ENCODE measurements around the gene B4GAT1. TPM values are rescaled to one million over a fixed set of nuclear protein-coding genes. Genes with fewer than 3 reads are reported as not detected.

Gene B4GAT1
- total and polyA plus RNA-seq, 9 of the 15 experiments (the other 6 are each of a cell fraction or from before 2014, with no cell fraction given), result 0.86 to 9.5 (median 3.8) TPM

DNA sequence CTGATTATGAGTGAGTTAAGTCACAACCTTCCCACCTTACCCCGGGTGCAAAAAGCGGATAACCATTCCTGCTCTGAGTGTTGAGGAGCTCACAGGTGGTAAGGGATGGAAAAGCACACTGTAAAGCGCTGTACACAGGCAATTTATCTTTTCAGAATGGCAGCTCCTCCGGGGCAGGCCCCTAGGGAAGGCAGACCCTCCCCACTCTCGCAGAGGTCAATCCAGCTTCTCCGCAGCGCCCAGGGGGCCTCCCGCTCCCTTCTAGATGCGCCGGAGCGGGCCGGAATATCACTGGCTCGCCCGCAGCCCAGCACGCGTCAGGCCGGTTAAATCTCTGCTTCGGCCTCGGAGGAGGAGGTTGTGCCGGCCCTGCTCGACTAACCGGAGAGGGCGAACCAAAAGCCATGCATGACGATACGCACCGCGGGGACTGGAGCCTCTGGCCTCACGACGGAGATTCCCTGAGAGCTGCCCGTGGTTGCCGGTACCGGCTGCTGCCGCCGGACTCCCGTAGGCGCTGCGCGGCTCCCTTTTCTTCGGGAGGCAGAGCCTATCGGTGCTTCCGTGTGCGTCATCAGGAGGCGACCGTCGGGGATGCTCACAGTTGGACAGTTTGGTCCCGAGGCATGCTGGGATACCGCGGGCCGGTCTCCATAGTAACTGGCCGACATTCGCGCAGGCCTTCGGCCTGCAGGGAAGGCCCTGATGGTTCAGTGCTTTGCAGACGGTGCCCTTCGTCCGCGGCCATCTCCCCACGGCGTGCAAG, 2.7 kb downstream of the B4GAT1 start, which contains the start of gene BRMS1 (continued):
- TF ChIP-seq CSDE1 (IDR thresholded peaks at IDR 0.05), result peak in 1 of 2 experiments; percentile 77; a peak in 2 of 4 replicates
- TF ChIP-seq, protein P1, sequence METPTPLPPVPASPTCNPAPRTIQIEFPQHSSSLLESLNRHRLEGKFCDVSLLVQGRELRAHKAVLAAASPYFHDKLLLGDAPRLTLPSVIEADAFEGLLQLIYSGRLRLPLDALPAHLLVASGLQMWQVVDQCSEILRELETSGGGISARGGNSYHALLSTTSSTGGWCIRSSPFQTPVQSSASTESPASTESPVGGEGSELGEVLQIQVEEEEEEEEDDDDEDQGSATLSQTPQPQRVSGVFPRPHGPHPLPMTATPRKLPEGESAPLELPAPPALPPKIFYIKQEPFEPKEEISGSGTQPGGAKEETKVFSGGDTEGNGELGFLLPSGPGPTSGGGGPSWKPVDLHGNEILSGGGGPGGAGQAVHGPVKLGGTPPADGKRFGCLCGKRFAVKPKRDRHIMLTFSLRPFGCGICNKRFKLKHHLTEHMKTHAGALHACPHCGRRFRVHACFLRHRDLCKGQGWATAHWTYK (CRISPR knock-in tag; IDR thresholded peaks at IDR 0.05), result no peak
- peak in 1 of 2 experiments; percentile 86; a peak in 2 of 4 replicates for TF ChIP-seq SRF (CRISPR knock-in tag; IDR thresholded peaks at IDR 0.05)
- TF ChIP-seq, protein P2, sequence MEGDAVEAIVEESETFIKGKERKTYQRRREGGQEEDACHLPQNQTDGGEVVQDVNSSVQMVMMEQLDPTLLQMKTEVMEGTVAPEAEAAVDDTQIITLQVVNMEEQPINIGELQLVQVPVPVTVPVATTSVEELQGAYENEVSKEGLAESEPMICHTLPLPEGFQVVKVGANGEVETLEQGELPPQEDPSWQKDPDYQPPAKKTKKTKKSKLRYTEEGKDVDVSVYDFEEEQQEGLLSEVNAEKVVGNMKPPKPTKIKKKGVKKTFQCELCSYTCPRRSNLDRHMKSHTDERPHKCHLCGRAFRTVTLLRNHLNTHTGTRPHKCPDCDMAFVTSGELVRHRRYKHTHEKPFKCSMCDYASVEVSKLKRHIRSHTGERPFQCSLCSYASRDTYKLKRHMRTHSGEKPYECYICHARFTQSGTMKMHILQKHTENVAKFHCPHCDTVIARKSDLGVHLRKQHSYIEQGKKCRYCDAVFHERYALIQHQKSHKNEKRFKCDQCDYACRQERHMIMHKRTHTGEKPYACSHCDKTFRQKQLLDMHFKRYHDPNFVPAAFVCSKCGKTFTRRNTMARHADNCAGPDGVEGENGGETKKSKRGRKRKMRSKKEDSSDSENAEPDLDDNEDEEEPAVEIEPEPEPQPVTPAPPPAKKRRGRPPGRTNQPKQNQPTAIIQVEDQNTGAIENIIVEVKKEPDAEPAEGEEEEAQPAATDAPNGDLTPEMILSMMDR (IDR thresholded peaks at IDR 0.05 in 2 of 3, conservative IDR thresholded peaks at IDR 0.05 in 1 of 3; ENCODE audit: insufficient read depth in 2 of 3, low read depth in 1 of 3, low read length in 3 of 3), result peak; percentile 11 to 25 (median 18); a peak in 3 of 6 replicates
- no peak for TF ChIP-seq NR2C2 (CRISPR knock-in tag; IDR thresholded peaks at IDR 0.05)
- peak; percentile 64 for TF ChIP-seq NR2C2 (tag; IDR thresholded peaks at IDR 0.05)
- TF ChIP-seq ZNF274 (IDR thresholded peaks at IDR 0.05; ENCODE audit: borderline replicate concordance, low read depth, low read length), result no peak
- peak; percentile 98 for TF ChIP-seq PHF20 (IDR thresholded peaks at IDR 0.05; ENCODE audit: partially characterized antibody)
- peak; percentile 70 for TF ChIP-seq CCNT2 (IDR thresholded peaks at IDR 0.05; ENCODE audit: borderline replicate concordance, extremely low read depth, insufficient read length, low read depth, low read length)
- peak; percentile 84 for TF ChIP-seq TBP (optimal IDR thresholded peaks at IDR 0.05; ENCODE audit: low read depth, low read length)
- TF ChIP-seq MBD2 (IDR thresholded peaks at IDR 0.05; ENCODE audit: borderline replicate concordance, low read depth), result peak; percentile 38; the same call in 1 of the 2 replicates
- no peak for TF ChIP-seq DPF2 (IDR thresholded peaks at IDR 0.05)
- TF ChIP-seq RBM14 (IDR thresholded peaks at IDR 0.05; ENCODE audit: borderline replicate concordance, insufficient read depth, low read depth, low read length), result no peak
- no peak for TF ChIP-seq ARID2 (IDR thresholded peaks at IDR 0.05)
- TF ChIP-seq TBL1XR1 (IDR thresholded peaks at IDR 0.05; ENCODE audit: low read length in 2 of 2), result peak in 1 of 2 experiments; percentile 88; a peak in 2 of 4 replicates
- TF ChIP-seq TEAD4 (IDR thresholded peaks at IDR 0.05; ENCODE audit: low read length), result no peak
- TF ChIP-seq TEAD4 (CRISPR knock-in tag; IDR thresholded peaks at IDR 0.05; ENCODE audit: borderline replicate concordance), result no peak
- no peak for TF ChIP-seq TEAD2 (tag; IDR thresholded peaks at IDR 0.05)
- TF ChIP-seq ELF1 (tag; IDR thresholded peaks at IDR 0.05), result peak; percentile 99
- no peak for TF ChIP-seq ZNF253 (CRISPR knock-in tag; conservative IDR thresholded peaks at IDR 0.05)
- TF ChIP-seq, protein P3, sequence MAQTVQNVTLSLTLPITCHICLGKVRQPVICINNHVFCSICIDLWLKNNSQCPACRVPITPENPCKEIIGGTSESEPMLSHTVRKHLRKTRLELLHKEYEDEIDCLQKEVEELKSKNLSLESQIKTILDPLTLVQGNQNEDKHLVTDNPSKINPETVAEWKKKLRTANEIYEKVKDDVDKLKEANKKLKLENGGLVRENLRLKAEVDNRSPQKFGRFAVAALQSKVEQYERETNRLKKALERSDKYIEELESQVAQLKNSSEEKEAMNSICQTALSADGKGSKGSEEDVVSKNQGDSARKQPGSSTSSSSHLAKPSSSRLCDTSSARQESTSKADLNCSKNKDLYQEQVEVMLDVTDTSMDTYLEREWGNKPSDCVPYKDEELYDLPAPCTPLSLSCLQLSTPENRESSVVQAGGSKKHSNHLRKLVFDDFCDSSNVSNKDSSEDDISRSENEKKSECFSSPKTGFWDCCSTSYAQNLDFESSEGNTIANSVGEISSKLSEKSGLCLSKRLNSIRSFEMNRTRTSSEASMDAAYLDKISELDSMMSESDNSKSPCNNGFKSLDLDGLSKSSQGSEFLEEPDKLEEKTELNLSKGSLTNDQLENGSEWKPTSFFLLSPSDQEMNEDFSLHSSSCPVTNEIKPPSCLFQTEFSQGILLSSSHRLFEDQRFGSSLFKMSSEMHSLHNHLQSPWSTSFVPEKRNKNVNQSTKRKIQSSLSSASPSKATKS (CRISPR knock-in tag; IDR thresholded peaks at IDR 0.05), result no peak
- 0 out of 2 replicates have a peak, but pooled peaks have one; percentile 71 for TF ChIP-seq SREBF2 (CRISPR knock-in tag; IDR thresholded peaks at IDR 0.05)
- TF ChIP-seq RBFOX2 (IDR thresholded peaks at IDR 0.05; ENCODE audit: low read depth, low read length), result peak; percentile 90
- peak; percentile 97 for TF ChIP-seq C11orf30 (IDR thresholded peaks at IDR 0.05; ENCODE audit: low read depth)
